H1 (cell line): ENCODE measurements around the gene MMP8. TPM values are rescaled to one million over a fixed set of nuclear protein-coding genes. Genes with fewer than 3 reads are reported as not detected.

Source experiments
- CTCF ChIA-PET: fragments of 300-600 bp; sonication (Branson Sonifier 250); formaldehyde crosslinking; loops from one replicate; lab custom pipeline; 2021; ENCODE audit not compliant: partially characterized antibody; lab: Charles Lee
- POLR2A ChIA-PET: fragments of 300-600 bp; sonication (Branson Sonifier 250); formaldehyde crosslinking; loops from one replicate; lab custom pipeline; 2021; ENCODE audit warnings: inconsistent platforms; ENCODE audit not compliant: partially characterized antibody; lab: Charles Lee
- DNase-seq, 2 experiments: peaks; one replicate each; pipeline versions ENCODE4 v3.0.0 to v3.0.0-alpha.2; 2010 to 2022; ENCODE audit warnings: low spot score in 2 of 2, low read depth in 1 of 2, mixed read lengths in 1 of 2
- FAIRE-seq: peaks from 2 replicates; lab custom pipeline; 2011; peaks lifted over from hg19 to GRCh38; lab: Jason Lieb, UNC
- H2AFZ ChIP-seq: 2 replicates; pipeline ENCODE4 v1.8.1; 2012; ENCODE audit warnings: low read length, inconsistent platforms
- H2AK5ac ChIP-seq: 2 replicates; pipeline ENCODE4 v1.6.1; 2013; ENCODE audit warnings: low read depth, low read length
- H2BK120ac ChIP-seq: replicated peaks from 2 replicates; pipeline ENCODE3; 2013; ENCODE audit warnings: low read depth, low read length, inconsistent platforms
- H2BK12ac ChIP-seq: 2 replicates; pipeline ENCODE4 v1.6.1; 2013; ENCODE audit warnings: low read depth, low read length
- H2BK15ac ChIP-seq: 2 replicates; pipeline ENCODE4 v1.6.1; 2013; ENCODE audit warnings: low read length
- H2BK20ac ChIP-seq: 2 replicates; pipeline ENCODE4 v1.6.1; 2013; ENCODE audit warnings: low read length
- H2BK5ac ChIP-seq: 2 replicates; pipeline ENCODE4 v1.6.1; 2013; ENCODE audit warnings: low read depth, low read length
- H3K14ac ChIP-seq: 2 replicates; pipeline ENCODE4 v1.6.1; 2013; ENCODE audit warnings: inconsistent platforms; ENCODE audit not compliant: insufficient read length
- H3K18ac ChIP-seq: 2 replicates; pipeline ENCODE4 v1.6.1; 2013; ENCODE audit warnings: low read length; ENCODE audit errors: extremely low read depth
- H3K23ac ChIP-seq: 2 replicates; pipeline ENCODE4 v1.6.1; 2013; ENCODE audit warnings: inconsistent platforms; ENCODE audit not compliant: insufficient read length
- H3K23me2 ChIP-seq: 2 replicates; pipeline ENCODE4 v1.6.1; 2013; ENCODE audit warnings: low read depth, low read length
- H3K27ac ChIP-seq: 2 replicates; pipeline ENCODE4 v1.6.1; 2011; ENCODE audit warnings: low read depth, low read length, inconsistent platforms
- H3K27me3 ChIP-seq, 4 experiments: replicated peaks in 1 of 4; 1 replicate in 1 of 4; 2 replicates in 3 of 4; pipeline versions ENCODE4 v1.6.1 to v1.8.1; 2011 to 2013; ENCODE audit warnings: low read length in 3 of 4, mild to moderate bottlenecking in 3 of 4, inconsistent platforms in 2 of 4, mixed read lengths in 2 of 4, moderate library complexity in 1 of 4; ENCODE audit not compliant: control insufficient read depth in 3 of 4, insufficient read depth in 3 of 4; ENCODE audit errors: extremely low read depth in 1 of 4
- H3K36me3 ChIP-seq, 4 experiments: 2 replicates each; pipeline versions ENCODE4 v1.6.1 to v1.8.1; 2011 to 2013; ENCODE audit warnings: mild to moderate bottlenecking in 4 of 4, low read length in 3 of 4, moderate library complexity in 2 of 4, control low read depth in 1 of 4, inconsistent platforms in 1 of 4; ENCODE audit not compliant: insufficient read depth in 4 of 4, control insufficient read depth in 2 of 4
- H3K4ac ChIP-seq: replicated peaks from 2 replicates; pipeline ENCODE3; 2013; ENCODE audit warnings: low read length, low read depth, mixed read lengths, inconsistent platforms; ENCODE audit not compliant: insufficient read length
- H3K4me1 ChIP-seq, 4 experiments: replicated peaks in 1 of 4; 1 replicate in 1 of 4; 2 replicates in 3 of 4; pipeline versions ENCODE4 v1.6.1 to v1.8.1; 2011 to 2013; ENCODE audit warnings: low read length in 3 of 4, inconsistent platforms in 2 of 4, mixed read lengths in 1 of 4; ENCODE audit not compliant: insufficient read depth in 4 of 4, control insufficient read depth in 3 of 4
- H3K4me2 ChIP-seq, 2 experiments: 2 replicates each; pipeline versions ENCODE4 v1.6.1 to v1.8.1; 2011 to 2013; ENCODE audit warnings: low read depth in 2 of 2, low read length in 2 of 2, control low read depth in 1 of 2, inconsistent platforms in 1 of 2, mild to moderate bottlenecking in 1 of 2; ENCODE audit not compliant: insufficient read depth in 1 of 2
- H3K4me3 ChIP-seq, 4 experiments: fragments of 200-600, 300-600 bp in 1 of 4; sonication (generic), shearing (Covaris generic), sonication (Bioruptor Twin) in 1 of 4; 2 replicates each; pipeline versions ENCODE4 v1.5.1 to v1.8.1; 2011 to 2016; ENCODE audit warnings: low read length in 4 of 4, low read depth in 3 of 4, control low read depth in 2 of 4, inconsistent platforms in 2 of 4, mild to moderate bottlenecking in 2 of 4, mixed read lengths in 1 of 4, moderate library complexity in 1 of 4; ENCODE audit not compliant: insufficient read depth in 2 of 4; ENCODE audit errors: extremely low read depth in 1 of 4
- H3K56ac ChIP-seq: replicated peaks from 2 replicates; pipeline ENCODE3; 2013; ENCODE audit warnings: low read depth, mild to moderate bottlenecking, mixed read lengths, low read length, inconsistent platforms; ENCODE audit not compliant: insufficient read length
- H3K79me1 ChIP-seq: 2 replicates; pipeline ENCODE4 v1.6.1; 2013; ENCODE audit warnings: low read depth, low read length, control low read depth
- H3K79me2 ChIP-seq, 2 experiments: 2 replicates each; pipeline versions ENCODE4 v1.6.1 to v1.8.1; 2012 to 2013; ENCODE audit warnings: low read length in 2 of 2, mild to moderate bottlenecking in 2 of 2, inconsistent platforms in 1 of 2; ENCODE audit not compliant: insufficient read depth in 2 of 2, control insufficient read depth in 1 of 2
- H3K9ac ChIP-seq, 4 experiments: replicated peaks in 1 of 4; 1 replicate in 1 of 4; 2 replicates in 3 of 4; pipeline versions ENCODE4 v1.6.1 to v1.8.1; 2011 to 2013; ENCODE audit warnings: low read depth in 3 of 4, low read length in 3 of 4, control low read depth in 2 of 4, mild to moderate bottlenecking in 2 of 4, moderate library complexity in 2 of 4, inconsistent platforms in 1 of 4; ENCODE audit errors: extremely low read depth in 1 of 4
- H3K9me3 ChIP-seq, 2 experiments: 2 replicates each; pipeline versions ENCODE4 v1.6.1 to v1.8.1; 2012 to 2013; ENCODE audit warnings: mild to moderate bottlenecking in 2 of 2, moderate library complexity in 2 of 2, control low read depth in 1 of 2, inconsistent platforms in 1 of 2, low read depth in 1 of 2, low read length in 1 of 2, mixed read lengths in 1 of 2; ENCODE audit not compliant: insufficient read depth in 2 of 2
- H4K20me1 ChIP-seq, 2 experiments: replicated peaks in 1 of 2; 2 replicates each; pipeline versions ENCODE3 to v1.8.1; 2011 to 2013; ENCODE audit warnings: inconsistent platforms in 2 of 2, low read length in 2 of 2, mild to moderate bottlenecking in 1 of 2; ENCODE audit not compliant: insufficient read depth in 2 of 2, control insufficient read depth in 1 of 2
- H4K5ac ChIP-seq: 2 replicates; pipeline ENCODE4 v1.6.1; 2013; ENCODE audit warnings: low read length, low read depth, mixed read lengths, inconsistent platforms; ENCODE audit not compliant: insufficient read length
- H4K8ac ChIP-seq: 2 replicates; pipeline ENCODE4 v1.8.0; 2013; ENCODE audit warnings: mild to moderate bottlenecking, moderate library complexity, low read length, inconsistent platforms; ENCODE audit not compliant: insufficient read depth; ENCODE audit errors: extremely low read depth
- H4K91ac ChIP-seq: replicated peaks from 2 replicates; pipeline ENCODE3; 2013; ENCODE audit warnings: low read length, mixed read lengths, inconsistent platforms; ENCODE audit not compliant: insufficient read length
- HDAC2 ChIP-seq, 2 experiments: fragments of 300-600 bp in 1 of 2; sonication (generic) in 1 of 2; IDR thresholded peaks; 2 replicates each; pipeline ENCODE4 v1.6.1; 2011 to 2012; ENCODE audit warnings: low read depth in 2 of 2, low read length in 2 of 2, mild to moderate bottlenecking in 2 of 2, moderate library complexity in 2 of 2, borderline replicate concordance in 1 of 2, inconsistent platforms in 1 of 2
- JUN ChIP-seq: IDR thresholded peaks from 2 replicates; pipeline ENCODE4 v1.6.1; 2011; ENCODE audit warnings: low read depth, mild to moderate bottlenecking, improper control_type of control experiment, low read length
- MAX ChIP-seq: IDR thresholded peaks from 2 replicates; pipeline ENCODE4 v1.6.1; 2012; ENCODE audit warnings: inconsistent platforms
- RAD21 ChIP-seq, 2 experiments: IDR thresholded peaks in 1 of 2; conservative IDR thresholded peaks in 1 of 2; 2 replicates each; pipeline ENCODE4 v1.6.1; 2011; ENCODE audit warnings: low read depth in 2 of 2, low read length in 2 of 2, improper control_type of control experiment in 1 of 2, inconsistent platforms in 1 of 2, mild to moderate bottlenecking in 1 of 2, moderate library complexity in 1 of 2
- SP2 ChIP-seq: IDR thresholded peaks from 2 replicates; pipeline ENCODE4 v1.6.1; 2012; ENCODE audit warnings: mild to moderate bottlenecking, low read length, inconsistent platforms
- SP4 ChIP-seq: IDR thresholded peaks from 2 replicates; pipeline ENCODE4 v1.6.1; 2012; ENCODE audit warnings: low read length, inconsistent platforms
- WGBS, 2 experiments: shearing (Covaris generic) in 1 of 2; methylation state at CpG; one replicate each; pipeline versions ENCODE4 v1.1.6 to v1.1.7; 2013 to 2015; ENCODE audit warnings: low lambda C conversion rate in 2 of 2, mixed read lengths in 2 of 2, inconsistent platforms in 1 of 2, low coverage in 1 of 2, missing lambda C conversion rate in 1 of 2; ENCODE audit not compliant: insufficient replicate concordance in 2 of 2, insufficient coverage in 1 of 2, insufficient read length in 1 of 2; ENCODE audit errors: extremely low coverage in 1 of 2, missing lambda C conversion rate in 1 of 2; 5-methylcytosine and 5-hydroxymethylcytosine counted together
- long read RNA-seq, 2 experiments: library from RNA in 1 of 2; library from capped mRNA in 1 of 2; stranded (forward); transcript quantifications; one replicate each; pipeline ENCODE4 v2.0.0, GENCODE V29; 2021; ENCODE audit warnings: inconsistent platforms in 1 of 2
- polyA minus RNA-seq, 3 experiments: library from RNA; depleted of rRNA, polyadenylated mRNA; stranded (reverse); fragments of >200 nt; gene quantifications; 1 replicate in 2 of 3; 2 replicates in 1 of 3; pipeline ENCODE4 v1.2.3, GENCODE V29; 2011
- polyA plus RNA-seq, 7 experiments: library from polyadenylated mRNA; depleted of rRNA in 3 of 7; stranded (reverse) in 5 of 7; unstranded in 2 of 7; fragments of >200 nt in 5 of 7; fragments of 200-250 nt in 2 of 7; gene quantifications; 1 replicate in 5 of 7; 2 replicates in 1 of 7; 4 replicates in 1 of 7; pipeline versions ENCODE4 v1.2.1 to v1.2.3, GENCODE V29; 2011 to 2013; ENCODE audit warnings: missing spikeins in 2 of 7, mixed read lengths in 2 of 7
- total RNA-seq: library from RNA; stranded (reverse); fragmentation: NEBNext Ultra II Directional; extraction: Animal tissue kit (Norgen Biotek cat#: 25700); gene quantifications from 2 replicates; pipeline ENCODE4 v1.2.1, GENCODE V29; 2021

MMP8 gene
- total RNA-seq (not detected in 2 replicates), polyA plus RNA-seq (2011; rRNA removed) (not detected in 2 replicates), polyA minus RNA-seq (2011; rRNA and poly(A)+ RNA removed) (not detected in 2 replicates)
- not detected for polyA plus RNA-seq (2011; cell fraction: cytosol; rRNA removed)
- polyA plus RNA-seq (2011; cell fraction: nucleus; rRNA removed), result not detected
- not detected in 4 replicates for polyA plus RNA-seq (2012, experiment 1 of 2)
- polyA plus RNA-seq (2012, experiment 2 of 2), result not detected
- polyA plus RNA-seq (2013, experiment 1 of 2), result not detected
- polyA plus RNA-seq (2013, experiment 2 of 2), result not detected
- polyA minus RNA-seq (2011; cell fraction: cytosol; rRNA and poly(A)+ RNA removed), result not detected
- polyA minus RNA-seq (2011; cell fraction: nucleus; rRNA and poly(A)+ RNA removed), result not detected
- long read RNA-seq, experiment 1, result 0 reads
- long read RNA-seq, experiment 2, result 0 reads

- Histone ChIP-seq H2BK120ac (no peak within 1 kb of the TSS), H3K27me3 (peaks cover 0 to 1% (median 0%) of the 10 kb centered on the region in 4 experiments; a peak in 1 of 7 replicates), H2BK5ac (no peak within 1 kb of the TSS), H3K4me3 (no peak within 1 kb of the TSS), H3K4ac (no peak within 1 kb of the TSS), H2BK12ac (no peak within 1 kb of the TSS), H3K23ac (no peak within 1 kb of the TSS), H3K27ac (no peak within 1 kb of the TSS), H4K91ac (no peak within 1 kb of the TSS), H3K79me1 (no peaks in the 10 kb centered on the region), H3K4me1 (no peaks in the 10 kb centered on the region), H3K79me2 (no peaks in the 10 kb centered on the region), H4K5ac (no peak within 1 kb of the TSS), H4K8ac (no peak within 1 kb of the TSS), H3K23me2 (no peaks in the 10 kb centered on the region), H2AK5ac (no peak within 1 kb of the TSS), H2BK15ac (no peak within 1 kb of the TSS), H3K36me3 (no peaks in the 10 kb centered on the region), H4K20me1 (no peaks in the 10 kb centered on the region), H2AFZ (no peak within 1 kb of the TSS), H3K9ac (no peak within 1 kb of the TSS), H3K56ac (no peak within 1 kb of the TSS), H3K18ac (no peak within 1 kb of the TSS), H2BK20ac (no peak within 1 kb of the TSS), H3K9me3 (no peaks in the 10 kb centered on the region), H3K4me2 (no peak within 1 kb of the TSS), H3K14ac (no peak within 1 kb of the TSS)
- ChIA-PET CTCF (interaction anchor here (0.9 kb wide), 1 partner anchor 334 kb away, joined by 3 read pairs; no protein-coding TSS in a partner anchor), POLR2A (no interaction called here)
- no peak for FAIRE-seq
- DNase-seq, result no peak
- 36% methylated on average over 2 of the region's 2 CpGs; no CpG with 5 or more reads in 1 of the 2 experiments for WGBS, 2 experiments
- TF ChIP-seq SP4, result no peak
- no peak for TF ChIP-seq RAD21 (IDR thresholded peaks at IDR 0.05 in 1 of 2, conservative IDR thresholded peaks at IDR 0.05 in 1 of 2; ENCODE audit: low read depth in 2 of 2, low read length in 2 of 2)
- no peak for TF ChIP-seq JUN
- TF ChIP-seq SP2, result no peak
- no peak for TF ChIP-seq HDAC2 (IDR thresholded peaks at IDR 0.05; ENCODE audit: borderline replicate concordance in 1 of 2, low read depth in 2 of 2, low read length in 2 of 2)
- no peak for TF ChIP-seq MAX
Observed at GRCh38 chr11:102724904-102725500, at the start of gene MMP8. Gene MMP8 (minus strand): TSS chr11:102724954. CDS start chr11:102724855, 99 bp downstream.
